Activated T-cell treated with anti-CD3 and anti-CD28 coated beads, Interleukin-2, amount 50 U/mL, for 48 hours (primary cell): Measurements from ENCODE around the gene BCL2.

ENCODE experiments used
- DNase-seq, 2 experiments: peaks; one replicate each; pipeline ENCODE4 v3.0.0-alpha.2; 2020

The BCL2 gene

DNA sequence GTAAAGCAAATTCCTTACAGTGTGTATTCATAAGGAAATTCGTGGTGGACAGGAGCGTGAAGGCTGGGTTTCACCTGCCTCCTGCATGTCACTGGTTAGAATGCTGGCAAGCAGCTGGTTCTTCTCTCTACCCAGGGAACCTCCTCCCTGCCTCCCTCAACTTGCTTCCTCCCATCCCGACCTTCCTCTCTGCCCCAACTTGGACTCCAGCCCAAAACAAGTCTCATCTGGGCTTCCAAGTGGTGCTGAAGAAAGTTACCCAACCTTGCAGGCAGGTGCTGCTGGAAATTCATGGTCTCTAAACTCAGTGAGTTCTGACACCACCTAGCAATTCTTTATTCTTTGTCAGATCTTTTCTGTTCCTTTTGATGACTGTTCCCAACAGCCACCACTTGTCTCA, 184.5 kb downstream of the BCL2 start:
- DNase-seq, result no peak

DNA sequence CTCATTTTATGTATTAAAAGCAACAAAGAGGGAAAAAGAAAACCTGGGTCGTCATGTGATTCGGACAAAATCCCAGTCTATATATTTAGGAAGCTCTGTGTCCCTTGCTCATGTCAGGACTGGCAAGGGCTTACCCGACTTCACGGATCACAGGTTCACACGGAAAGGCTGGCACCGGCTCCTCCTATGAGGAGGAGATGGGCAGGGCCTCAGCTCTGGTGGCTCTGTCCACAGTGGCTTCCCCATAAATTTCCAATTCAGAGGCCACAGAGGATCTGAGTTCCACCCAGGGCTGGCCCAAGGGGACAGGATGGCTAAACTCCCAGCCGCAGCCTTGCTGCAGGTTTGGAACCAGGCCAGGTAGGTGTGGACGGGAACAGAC, 186.8 kb downstream of the BCL2 start:
- DNase-seq, result no peak

DNA sequence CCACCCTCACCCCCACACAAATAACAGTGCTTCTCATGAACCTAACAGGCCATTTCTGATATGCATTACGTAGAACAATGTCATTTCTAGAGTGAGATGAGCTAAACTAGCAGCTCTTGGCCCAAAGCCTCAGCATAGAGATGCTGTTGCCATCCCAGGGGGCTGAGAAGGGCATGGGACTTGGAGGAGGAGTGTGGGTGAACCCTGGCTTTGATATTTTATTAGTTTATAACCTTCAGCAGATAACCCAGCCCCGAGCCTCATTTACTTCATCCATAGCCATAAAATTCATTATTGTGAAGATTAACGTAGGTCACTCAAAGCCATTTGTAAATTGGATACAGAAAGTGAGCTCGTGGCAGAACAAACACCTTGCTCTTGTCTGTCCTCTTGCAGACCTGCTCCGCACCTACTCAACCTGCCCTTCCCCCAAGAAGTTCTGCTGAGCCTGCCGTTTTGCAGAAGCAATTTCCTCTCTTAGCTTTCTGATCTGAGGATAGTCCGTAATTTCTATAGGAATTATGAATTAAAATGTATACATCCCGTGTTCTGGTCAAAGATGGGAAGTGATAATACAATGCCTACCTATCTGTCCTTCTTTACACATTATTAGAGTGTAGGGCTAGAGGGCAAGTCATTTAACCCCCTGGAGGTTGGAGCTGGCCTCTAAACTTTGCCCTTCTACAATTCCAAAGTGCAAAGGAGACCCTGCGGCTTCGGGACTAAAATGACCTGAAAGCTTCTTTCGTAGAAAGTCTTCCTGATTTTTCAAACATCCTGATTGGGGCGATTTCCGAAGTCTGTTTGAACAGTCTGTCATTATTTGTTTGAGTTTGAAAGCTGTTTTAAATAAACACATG, 187.4 kb downstream of the BCL2 start:
- no peak for DNase-seq

DNA sequence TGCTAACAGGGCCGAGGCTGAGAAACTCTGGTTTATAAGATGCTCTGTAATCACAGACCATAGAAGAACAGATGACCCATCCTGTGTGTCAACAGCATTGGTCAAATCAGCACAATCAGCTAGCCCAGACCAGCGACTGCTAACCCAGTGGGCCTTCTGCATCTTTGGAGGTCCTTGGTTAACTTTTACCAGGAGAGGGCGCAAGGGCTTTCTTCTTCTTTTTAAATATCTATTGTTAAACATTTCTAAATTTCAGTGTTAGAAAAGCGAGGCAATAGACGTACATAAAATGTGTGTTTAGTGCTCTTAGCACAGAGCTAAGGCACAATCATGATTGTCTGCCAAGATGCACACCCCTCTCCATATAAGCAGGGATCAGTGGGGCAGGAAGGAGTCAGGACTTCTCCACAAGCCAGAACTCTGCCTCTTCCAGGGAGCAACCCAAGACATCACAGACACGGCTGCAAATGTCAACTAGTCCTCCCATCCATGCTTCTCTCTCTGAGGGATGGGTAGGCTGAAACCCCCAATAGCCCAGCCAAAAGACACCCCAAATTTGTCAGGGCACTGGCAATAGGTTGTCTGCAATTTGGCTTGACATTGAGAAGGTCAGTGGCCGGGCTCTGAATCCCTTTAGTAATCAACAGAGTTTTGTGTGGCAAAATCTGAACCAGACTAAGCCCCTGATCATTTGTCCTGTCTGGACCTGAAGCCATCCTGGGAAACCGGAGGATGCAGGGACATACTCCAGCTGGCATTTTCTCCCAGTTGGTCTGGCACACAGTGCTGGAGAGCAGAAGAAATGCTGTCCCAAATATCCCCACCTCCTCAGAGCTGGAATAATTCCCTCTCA, 188.2 kb downstream of the BCL2 start:
- DNase-seq, result peak; percentile 59 to 63

DNA sequence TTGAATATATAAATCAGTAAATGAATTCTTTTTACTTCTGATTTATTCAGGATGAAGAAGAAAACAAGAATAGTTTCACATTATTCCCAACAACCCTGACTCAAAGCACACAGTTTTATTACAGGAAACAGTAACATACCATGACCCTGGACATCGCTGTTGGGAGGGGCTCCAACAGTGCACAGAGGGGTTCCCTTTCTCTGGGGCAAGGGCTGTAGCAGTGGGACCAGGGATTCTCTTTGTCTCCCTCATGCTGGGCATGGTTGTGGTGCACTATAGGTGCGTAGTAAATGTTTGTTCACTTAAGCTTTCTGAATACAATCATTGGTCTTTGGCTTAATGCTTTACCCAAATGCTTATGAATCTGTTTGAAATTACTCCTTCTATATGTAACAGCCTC, 189.4 kb downstream of the BCL2 start:
- no peak for DNase-seq

DNA sequence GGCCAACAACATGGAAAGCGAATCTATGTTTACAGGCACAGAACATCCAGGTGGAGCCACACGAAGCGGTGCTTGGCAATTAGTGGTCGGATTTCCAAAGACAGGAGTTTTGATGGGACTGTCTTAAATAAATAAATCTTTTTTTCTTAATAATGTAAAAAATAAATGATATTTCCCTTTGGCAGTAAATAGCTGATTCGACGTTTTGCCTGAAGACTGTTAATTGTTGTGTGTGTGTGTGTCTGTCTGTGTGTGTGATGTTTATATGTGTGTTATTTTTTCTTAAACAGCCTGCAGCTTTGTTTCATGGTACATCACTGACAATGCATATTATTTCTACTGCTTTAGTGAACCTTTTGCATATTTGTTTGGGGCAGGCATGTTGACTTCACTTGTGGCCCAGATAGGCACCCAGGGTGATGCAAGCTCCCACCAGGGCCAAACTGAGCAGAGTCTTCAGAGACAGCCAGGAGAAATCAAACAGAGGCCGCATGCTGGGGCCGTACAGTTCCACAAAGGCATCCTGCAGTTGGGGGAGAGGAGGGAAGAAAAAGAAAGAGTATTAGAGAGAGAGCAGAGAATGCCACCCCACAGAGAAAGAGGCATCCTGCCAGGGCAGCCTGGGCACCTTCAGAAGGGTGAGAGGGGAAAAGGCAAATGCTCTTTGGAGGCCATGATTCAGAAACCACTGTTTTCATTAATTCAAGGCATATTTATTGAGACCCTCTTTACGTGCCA, 191.2 kb downstream of the BCL2 start:
- no peak for DNase-seq

DNA sequence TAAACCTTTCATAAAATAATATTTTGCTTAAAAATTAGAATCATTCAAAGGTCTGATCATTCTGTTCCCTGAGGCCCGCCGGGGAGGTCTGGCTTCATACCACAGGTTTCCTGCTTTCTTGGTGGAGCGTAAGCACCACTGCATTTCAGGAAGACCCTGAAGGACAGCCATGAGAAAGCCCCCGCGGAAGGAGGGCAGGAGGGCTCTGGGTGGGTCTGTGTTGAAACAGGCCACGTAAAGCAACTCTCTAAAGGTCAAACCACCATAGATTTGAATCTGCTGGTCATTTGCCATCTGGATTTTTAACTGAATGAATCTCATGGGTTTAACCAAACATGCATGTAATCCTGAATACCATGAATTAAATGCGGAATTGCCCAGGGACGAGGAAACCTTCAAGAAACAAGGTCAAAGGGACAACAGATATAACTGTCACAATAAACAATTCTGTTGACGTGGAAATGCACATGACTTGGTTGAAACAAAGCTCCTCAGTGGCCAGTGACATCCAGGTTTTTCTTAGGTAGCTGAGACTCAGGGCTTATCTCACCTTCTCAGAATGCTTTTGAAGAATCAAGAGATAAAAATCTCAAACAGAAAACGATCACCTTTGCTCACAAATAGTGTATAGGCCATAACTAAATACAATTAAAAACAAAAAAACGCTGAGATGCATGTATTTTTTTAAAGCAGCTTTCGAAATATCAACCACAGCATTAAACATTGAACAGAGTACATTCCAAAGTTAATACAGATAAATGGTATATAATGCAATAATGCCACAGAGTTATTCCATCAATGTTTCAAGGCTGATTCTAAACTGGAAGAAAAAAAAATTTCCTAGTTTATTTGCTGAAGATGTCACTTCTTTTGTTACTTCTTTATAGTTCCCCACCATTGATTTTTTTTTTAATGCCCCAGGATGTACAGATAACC, 193.2 kb downstream of the BCL2 start:
- DNase-seq, result no peak

DNA sequence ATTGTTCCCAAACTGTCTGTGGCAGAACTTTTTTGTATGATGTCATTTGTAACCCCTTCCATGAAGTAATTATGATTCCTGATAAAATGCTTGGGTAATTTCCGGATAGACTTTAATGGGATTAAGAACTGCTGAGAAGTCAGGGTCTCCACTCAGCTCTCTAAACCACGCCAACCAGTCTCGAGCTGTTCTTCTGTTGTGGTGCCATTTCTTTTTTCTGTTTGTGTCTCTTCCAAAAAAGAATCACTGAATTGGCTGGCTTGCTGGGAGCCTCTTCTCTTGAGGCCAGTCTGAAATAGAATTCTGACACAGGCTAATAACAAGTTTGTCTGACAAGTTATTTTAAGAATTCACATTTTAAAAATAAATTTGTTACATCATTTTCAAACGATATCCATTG, 198.9 kb downstream of the BCL2 start:
- no peak for DNase-seq

DNA sequence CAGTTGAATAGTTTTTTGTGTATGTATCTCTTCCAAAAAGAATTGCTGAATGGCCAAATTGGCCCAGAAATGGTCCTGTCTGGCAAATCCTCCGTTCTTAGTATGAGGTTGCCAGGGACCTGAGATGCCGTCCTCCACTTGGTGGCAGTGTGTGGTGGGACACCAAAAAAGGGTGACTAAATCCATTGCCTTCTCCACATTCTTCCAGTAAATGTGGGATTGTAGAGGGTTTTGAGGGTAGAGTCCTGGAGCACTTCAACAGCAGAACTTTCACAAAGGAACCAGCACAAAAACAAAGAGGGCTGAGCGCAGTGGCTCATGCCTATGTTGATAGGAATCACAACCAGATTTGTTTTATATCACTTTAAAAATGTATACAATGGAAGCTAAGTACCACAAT, 199.9 kb downstream of the BCL2 start:
- no peak for DNase-seq

DNA sequence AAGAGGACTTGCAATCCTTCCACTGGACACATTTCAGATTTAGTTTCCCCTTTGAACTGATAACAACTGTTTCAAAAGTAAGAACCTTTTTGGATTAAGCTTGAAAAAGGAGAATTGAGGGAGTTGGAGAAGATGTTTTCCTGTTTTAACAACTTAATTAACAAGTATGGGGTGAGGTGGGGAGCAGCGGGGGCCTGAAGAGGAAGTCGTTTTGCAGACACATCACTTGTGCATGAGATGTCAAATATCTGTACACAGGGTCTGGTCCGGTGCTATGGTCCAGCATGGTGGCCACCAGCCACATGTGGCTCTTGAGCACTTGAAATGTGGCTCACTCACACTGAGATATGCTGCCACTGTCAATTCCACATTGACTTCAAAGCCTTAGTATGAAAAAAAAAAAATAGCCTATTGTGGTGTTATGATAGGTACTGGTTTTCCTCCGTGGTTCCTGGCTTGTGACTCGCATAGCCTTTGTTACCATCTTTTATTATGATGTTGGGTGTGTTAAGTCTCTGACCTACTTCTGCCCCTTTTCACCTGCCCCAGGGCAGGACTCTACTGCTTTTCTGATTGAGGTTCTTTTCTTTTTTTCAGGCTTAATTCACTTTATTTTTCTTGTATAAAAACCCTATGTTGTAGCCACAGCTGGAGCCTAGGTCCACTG, 205.5 kb downstream of the BCL2 start:
- no peak for DNase-seq

DNA sequence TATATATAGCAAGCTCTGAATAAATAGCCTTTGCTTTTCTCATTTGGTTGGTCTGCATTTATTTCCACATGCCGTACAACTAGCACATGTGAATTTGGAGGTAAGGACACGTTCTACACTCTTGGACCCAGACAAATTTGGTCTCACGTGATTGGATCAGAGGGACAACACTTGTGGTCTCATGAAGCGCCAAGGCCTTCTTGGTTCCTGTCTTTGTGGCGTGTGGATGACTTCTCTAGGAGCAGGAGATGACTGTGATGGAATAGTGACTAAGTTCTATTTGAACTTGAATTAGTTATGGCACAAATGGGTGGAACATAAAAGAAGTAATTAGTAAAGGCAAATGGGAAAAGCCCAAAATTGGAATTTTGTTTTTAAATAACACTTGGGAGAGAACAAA, 206.9 kb downstream of the BCL2 start:
- DNase-seq, result no peak

DNA sequence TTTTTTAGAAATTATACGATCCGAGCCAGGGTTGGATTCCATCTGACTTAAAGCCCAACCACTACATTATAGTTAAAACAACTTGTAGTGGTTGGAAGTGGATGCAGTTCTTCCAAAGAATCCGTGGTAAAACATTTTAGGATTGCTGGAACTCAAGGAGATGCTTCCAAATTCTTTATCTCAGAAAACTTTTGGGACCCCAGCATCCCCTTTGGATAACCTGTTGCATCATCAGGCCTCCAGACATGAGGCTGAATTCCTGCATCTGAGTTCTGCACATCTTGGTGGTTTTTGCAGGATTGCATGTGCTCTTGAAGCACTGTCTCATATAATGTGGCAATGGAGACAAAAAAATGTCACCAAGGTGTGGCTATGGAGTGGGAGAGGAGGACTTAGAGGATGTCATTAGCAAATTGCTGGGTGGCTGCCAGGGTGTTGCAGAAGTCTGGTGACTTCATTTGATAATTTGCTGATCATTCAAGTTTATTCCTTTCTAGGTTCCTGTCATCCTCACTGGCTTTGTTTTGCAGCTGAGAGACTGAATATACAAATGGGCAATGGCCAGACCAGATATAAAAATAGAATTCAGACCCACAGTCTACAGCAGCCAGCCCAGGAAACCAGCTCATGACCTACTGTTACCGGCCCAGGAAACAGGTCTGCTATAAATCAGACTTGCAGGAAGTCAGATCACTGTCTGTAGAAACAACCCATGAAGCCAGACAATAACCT, 207.7 kb downstream of the BCL2 start:
- no peak for DNase-seq

DNA sequence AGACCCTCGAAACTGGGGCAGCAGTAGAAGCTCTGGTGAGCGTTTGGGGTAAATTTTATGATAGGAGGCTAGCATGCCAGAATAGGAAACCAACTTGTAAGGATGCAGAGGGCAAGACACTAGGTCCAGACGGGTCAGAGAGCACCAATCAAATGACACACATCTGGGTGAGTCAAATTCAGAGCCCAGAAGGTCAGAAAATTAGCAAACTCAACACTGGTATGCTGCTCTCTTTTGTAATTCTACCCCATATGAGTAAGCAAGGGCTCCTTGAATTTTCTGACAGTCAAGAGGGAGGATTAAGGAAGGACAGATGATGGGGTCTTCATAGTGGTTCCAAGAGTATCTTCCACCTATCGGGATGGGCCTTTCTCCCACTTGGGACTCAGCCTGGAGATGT, 209.8 kb downstream of the BCL2 start:
- no peak for DNase-seq

DNA sequence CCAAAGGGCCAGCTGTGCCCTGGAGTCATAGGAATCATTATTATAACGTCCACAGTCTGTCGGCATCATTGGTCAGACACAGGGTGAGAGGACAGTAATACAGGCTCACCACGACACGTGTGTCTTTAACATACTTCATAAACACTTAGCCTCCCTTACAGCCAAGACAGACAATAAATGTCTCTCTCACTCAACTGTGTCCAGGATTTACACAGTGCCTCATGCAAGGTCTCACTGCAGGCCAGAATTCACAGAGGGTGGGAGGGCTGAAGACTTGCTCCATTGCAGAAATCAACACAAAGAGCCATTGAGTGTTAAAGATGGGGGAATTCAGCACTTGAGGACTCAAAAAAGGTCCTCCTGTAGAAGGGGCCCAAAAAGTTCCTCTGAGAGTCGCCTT, 210.5 kb downstream of the BCL2 start:
- no peak for DNase-seq

DNA sequence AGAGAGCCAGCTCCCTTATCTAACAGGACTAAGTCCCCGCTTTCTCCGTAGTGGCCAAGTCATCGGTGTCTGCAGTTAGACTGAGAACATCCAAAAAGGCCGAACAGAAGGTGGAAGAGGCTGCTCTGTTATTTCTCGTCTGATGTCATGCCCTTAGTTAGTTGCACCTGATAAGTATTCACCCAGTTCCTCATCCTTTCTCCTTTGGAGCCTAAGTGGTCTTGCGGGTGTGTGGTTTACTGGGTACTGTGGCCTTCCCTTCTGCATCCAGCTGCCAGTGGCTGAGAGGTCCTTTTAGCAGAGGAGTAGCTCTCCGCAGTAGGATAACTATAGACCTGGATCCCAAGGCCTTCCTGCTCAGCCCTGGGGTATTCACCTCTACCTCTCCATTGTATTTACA, 211.6 kb downstream of the BCL2 start:
- DNase-seq, result no peak

DNA sequence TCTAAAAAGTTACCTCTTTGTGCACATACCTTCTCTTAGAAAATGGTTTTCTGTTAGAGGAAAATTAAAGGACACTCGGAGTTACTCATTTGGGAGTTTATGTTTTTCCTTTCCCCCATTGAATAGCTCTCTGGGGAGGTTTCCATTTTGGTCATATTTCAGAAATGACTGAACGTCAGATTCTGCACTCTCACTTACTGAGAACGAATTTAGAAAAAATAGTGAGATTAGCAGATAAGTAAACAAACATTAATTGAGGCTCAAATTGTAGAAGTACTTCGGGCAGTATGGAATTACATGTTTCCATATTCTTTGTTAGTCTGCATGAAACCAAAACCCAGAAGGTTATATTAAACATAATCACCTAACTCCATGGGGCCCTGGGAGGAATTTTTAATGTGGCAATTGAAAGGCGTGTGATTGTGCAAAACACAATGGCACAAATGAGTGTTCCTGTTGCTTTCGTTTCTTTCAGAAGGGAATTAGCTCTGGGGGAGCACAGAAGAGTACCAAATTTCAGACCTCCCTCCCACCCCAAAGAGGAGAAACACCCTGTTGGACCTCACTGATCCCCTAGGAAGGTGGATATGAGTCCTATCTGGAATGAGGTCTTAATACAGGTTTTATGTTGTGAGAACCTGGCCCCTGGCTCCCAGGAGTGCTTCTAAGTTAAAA, 212.3 kb downstream of the BCL2 start:
- DNase-seq, result no peak

DNA sequence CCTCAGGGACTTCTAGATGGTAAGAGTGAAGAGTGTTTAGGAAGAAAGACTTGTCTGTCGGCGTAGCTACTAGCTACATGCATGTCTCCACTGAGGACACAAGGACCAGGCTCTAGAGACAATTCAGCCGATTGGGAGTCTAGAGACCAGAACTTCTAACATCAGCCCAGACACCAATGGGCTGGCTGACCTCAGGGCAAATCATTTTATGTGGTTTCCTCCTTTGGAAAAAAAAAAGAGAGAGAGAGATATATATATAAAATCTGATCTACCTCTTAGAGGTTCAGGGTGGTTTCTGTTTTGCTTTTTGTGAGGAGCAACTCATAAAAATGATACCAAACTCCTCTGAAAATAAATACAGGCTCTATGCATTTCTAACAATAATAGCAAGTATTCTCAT, 212.8 kb downstream of the BCL2 start:
- DNase-seq, result peak in 1 of 2 experiments; percentile 46

DNA sequence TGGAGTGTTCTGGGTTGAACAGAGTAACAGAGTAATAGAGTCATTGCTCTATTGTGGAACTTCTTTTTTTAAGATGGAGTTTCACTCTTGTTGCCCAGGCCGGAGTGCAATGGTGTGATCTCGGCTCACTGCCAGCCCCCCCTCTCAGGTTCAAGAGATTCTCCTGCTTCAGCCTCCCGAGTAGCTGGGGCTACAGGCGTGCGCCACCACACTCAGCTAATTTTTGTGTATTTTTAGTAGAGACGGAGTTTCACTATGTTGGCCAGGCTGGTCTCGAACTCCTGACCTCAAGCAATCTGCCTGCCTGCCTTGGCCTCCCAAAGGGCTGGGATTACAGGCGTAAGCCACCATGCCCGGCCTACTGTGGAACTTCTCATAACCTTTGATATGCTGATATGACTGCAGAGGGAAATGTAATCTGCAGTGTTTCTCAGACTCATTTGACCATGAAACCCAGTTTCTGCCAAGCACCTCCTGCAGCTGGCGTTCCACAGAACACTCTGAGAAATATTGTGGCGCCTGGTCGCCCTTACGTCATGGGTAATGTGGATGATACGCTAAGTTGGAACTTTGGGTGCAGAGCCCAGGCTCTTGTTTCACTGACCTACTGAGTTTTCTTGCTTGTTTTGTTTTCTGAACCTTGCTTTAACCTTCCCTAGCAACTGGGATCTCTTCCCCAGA, 213.8 kb downstream of the BCL2 start:
- no peak for DNase-seq

DNA sequence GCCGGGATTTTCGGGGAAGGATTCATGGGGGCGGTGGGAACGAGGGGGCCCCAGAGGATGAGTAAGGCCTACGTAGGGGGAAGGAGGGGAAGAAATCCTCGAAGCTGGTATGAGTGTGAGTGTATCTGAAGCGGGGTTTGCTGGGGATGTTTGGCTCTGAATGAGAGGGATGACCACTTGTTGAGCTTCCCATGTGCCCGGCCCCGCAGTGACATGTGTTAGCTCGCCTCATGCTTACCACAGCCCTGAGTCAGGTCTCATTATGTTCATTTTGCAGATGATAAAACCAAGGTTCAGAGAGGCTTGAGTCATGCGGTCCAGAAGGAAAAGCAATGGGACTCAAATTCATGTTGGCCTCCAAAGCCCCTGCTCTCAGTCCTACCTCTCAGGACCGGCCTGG, 214.7 kb downstream of the BCL2 start:
- no peak for DNase-seq
